Parathyroid adenoma (tissue), 2 donors: ENCODE measurements around the gene AFDN.
A peak's percentile ranks its signal among the peaks of the same experiment; 100 is the strongest.

Source experiments
- H2AFZ ChIP-seq: fragments of 300-600 bp; sonication (generic); one replicate; pipeline ENCODE4 v1.7.0; 2017; ENCODE audit warnings: antibody characterized with exemption, mild to moderate bottlenecking
- H3K27ac ChIP-seq: fragments of 300-600 bp; sonication (generic); one replicate; pipeline ENCODE4 v1.7.0; 2017
- H3K27me3 ChIP-seq: fragments of 300-600 bp; sonication (generic); one replicate; pipeline ENCODE4 v1.7.0; 2017; ENCODE audit warnings: low read length; ENCODE audit not compliant: control insufficient read depth, insufficient read depth
- H3K36me3 ChIP-seq: fragments of 300-600 bp; sonication (generic); one replicate; pipeline ENCODE4 v1.7.0; 2017; ENCODE audit warnings: low read length; ENCODE audit not compliant: control insufficient read depth, insufficient read depth
- H3K4me1 ChIP-seq: fragments of 300-600 bp; sonication (generic); one replicate; pipeline ENCODE4 v1.7.0; 2017; ENCODE audit warnings: control low read depth
- H3K4me2 ChIP-seq: fragments of 300-600 bp; sonication (generic); one replicate; pipeline ENCODE4 v1.7.0; 2017; ENCODE audit warnings: low read length
- H3K4me3 ChIP-seq: fragments of 300-600 bp; sonication (generic); one replicate; pipeline ENCODE4 v1.7.0; 2017; ENCODE audit warnings: low read depth, low read length
- H3K79me2 ChIP-seq: fragments of 300-600 bp; sonication (generic); one replicate; pipeline ENCODE4 v1.7.0; 2017; ENCODE audit warnings: control low read depth
- H3K9ac ChIP-seq: fragments of 300-600 bp; sonication (generic); one replicate; pipeline ENCODE4 v1.7.0; 2017; ENCODE audit warnings: mild to moderate bottlenecking
- H3K9me3 ChIP-seq: fragments of 300-600 bp; sonication (generic); one replicate; pipeline ENCODE4 v1.7.0; 2017; ENCODE audit warnings: low read length; ENCODE audit not compliant: control insufficient read depth
- TF ChIP-seq, protein P1 (sequence below): fragments of 300-600 bp; sonication (generic); IDR thresholded peaks from one replicate; pipeline ENCODE4 v1.7.0; 2017; ENCODE audit warnings: antibody characterized with exemption, mild to moderate bottlenecking
- donor health status: primary hyperparathyroidism.

Gene AFDN

DNA sequence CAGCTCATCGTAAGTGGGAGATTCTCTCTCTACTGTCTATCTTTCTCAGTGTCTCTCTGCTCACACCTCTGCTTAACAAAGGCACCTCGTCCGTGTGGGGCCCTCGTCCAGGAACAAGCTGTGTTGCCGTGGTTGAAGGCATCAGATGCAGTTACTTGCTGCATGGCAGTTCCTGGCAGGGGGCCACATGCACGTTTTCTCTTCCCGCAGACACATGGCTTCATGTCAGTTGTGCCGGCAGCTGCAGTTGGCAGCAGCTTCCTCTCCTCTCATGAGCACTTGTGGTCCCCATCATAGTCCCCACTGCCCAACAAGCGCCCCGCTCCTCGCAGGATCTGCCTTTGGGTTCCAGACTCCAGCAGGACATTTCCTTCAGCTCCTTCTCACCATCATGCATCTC is 7.1 kb upstream of the AFDN start:
- Histone ChIP-seq H3K36me3 (no peaks in the 10 kb centered on the region), H3K4me3 (no peak overlapping the region), H3K9ac (no peak overlapping the region), H3K27me3 (no peaks in the 10 kb centered on the region), H2AFZ (peak overlapping the region; percentile 9), H3K9me3 (no peaks in the 10 kb centered on the region), H3K4me2 (no peak overlapping the region), H3K79me2 (no peaks in the 10 kb centered on the region), H3K4me1 (no peaks in the 10 kb centered on the region), H3K27ac (no peak overlapping the region)
- TF ChIP-seq, protein P1, sequence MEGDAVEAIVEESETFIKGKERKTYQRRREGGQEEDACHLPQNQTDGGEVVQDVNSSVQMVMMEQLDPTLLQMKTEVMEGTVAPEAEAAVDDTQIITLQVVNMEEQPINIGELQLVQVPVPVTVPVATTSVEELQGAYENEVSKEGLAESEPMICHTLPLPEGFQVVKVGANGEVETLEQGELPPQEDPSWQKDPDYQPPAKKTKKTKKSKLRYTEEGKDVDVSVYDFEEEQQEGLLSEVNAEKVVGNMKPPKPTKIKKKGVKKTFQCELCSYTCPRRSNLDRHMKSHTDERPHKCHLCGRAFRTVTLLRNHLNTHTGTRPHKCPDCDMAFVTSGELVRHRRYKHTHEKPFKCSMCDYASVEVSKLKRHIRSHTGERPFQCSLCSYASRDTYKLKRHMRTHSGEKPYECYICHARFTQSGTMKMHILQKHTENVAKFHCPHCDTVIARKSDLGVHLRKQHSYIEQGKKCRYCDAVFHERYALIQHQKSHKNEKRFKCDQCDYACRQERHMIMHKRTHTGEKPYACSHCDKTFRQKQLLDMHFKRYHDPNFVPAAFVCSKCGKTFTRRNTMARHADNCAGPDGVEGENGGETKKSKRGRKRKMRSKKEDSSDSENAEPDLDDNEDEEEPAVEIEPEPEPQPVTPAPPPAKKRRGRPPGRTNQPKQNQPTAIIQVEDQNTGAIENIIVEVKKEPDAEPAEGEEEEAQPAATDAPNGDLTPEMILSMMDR, result no peak

DNA sequence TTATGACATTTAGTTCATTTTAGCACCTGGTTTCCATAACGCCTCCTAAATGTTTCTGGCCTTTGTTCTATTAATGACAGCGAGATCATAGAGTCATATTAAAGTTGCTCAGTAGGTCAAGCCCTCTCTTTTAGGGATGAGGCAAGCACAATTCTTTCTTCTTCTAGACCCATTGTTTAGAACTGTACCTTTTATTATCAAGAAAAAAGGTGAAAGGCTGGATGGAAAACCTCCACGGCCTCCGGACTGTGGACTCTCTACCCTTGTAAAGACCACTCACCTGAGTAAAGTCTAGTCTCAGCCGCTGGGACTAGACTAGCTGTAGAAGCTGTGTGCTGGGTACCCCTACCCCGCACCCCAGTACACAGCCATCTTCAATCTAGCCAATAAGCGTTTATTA is 6.0 kb upstream of the AFDN start:
- TF ChIP-seq, protein P1, result no peak
- H2AFZ ChIP-seq, result no peak overlapping the region
- H3K9me3 ChIP-seq, result no peaks in the 10 kb centered on the region
- H3K4me3 ChIP-seq, result no peak overlapping the region
- no peaks in the 10 kb centered on the region for H3K36me3 ChIP-seq
- no peaks in the 10 kb centered on the region for H3K27me3 ChIP-seq
- H3K27ac ChIP-seq, result no peak overlapping the region
- H3K79me2 ChIP-seq, result no peaks in the 10 kb centered on the region
- no peak overlapping the region for H3K9ac ChIP-seq
- no peaks in the 10 kb centered on the region for H3K4me1 ChIP-seq
- H3K4me2 ChIP-seq, result no peak overlapping the region

DNA sequence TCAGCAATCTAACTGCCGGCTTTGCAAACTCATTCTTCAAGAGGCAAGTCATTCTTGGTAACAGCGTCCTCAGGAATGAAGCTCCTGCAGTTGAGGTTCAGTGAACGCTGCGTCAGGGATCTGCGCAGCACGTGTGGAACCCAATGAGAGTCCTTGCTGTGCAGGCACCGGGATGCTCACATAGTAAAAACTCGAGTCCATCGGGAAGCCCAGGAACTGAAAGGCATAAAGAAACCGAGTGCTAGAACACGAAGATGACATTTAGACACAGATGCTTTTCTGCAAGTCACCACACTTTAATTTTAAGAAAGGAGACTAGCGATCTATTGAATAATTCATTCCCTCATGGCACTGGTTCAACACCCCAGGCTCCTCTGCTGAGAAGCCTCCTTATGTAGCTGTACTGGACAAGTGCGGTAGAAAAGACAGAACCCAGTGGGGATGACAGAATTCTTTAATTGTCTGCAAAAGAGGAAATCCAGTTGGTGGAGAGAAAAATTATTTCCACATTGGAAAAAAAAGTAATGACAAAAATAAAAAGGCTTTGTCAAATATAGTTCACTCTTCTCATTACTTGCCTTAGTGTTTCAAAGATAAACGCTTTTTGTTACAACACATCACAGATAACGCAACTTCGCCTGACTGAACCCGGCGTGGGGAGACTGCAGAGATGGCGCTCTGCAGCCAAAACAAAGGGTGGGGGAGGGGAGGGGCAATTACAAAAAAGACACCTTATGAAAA is 1.9 kb upstream of the AFDN start:
- Histone ChIP-seq H3K4me2 (peak overlapping the region; percentile 82), H3K27ac (peak overlapping the region; percentile 60), H3K27me3 (no peaks in the 10 kb centered on the region), H2AFZ (peak overlapping the region; percentile 86), H3K79me2 (peaks cover 5% of the 10 kb centered on the region), H3K4me1 (no peaks in the 10 kb centered on the region), H3K36me3 (no peaks in the 10 kb centered on the region), H3K9me3 (no peaks in the 10 kb centered on the region), H3K4me3 (no peak overlapping the region), H3K9ac (no peak overlapping the region)
- TF ChIP-seq, protein P1, result no peak

DNA sequence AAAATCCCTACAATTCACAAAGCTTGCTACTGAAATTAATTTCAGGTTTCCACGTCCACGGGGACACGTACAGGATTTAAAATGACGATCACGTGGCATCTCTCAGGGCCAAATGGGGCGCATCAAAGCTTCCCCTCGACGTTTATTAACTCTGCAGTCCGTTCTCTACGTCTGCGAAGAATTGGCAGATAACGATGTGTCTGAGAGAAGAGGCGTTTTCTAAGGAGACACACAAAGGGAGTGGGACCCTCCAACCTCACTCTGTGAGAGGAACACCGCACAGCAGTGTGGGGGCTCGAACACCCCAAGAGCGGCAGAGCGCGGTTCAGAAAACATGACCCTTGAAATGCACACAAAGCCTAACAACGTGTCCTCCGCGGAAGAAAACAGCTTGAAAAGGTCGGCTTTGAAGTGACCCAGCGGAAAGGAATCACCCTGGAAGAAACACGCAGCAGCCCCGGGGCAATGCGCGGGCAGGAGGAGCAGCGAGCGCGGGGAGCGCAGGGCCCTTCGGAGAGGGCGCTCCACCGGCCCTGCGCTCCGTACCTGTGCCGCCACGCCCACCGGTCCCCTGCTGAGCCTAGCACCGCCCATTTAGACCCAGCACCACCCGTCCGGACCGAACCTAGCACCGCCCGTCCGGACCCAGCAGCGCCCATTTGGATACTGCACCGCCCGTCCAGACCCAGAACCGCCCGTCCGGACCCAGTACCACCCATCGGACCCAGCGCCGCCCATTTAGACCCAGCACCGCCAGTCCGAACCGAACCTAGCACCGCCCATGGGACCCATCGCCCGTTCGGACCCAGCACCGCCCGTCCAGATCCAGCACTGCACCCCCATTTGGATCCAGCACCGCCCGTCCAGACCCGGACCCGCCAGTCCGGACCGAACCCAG is 1.1 kb upstream of the AFDN start:
- H3K9me3 ChIP-seq, result no peaks in the 10 kb centered on the region
- no peak overlapping the region for H3K9ac ChIP-seq
- H3K79me2 ChIP-seq, result peaks cover 14% of the 10 kb centered on the region
- H3K4me1 ChIP-seq, result peaks cover 3% of the 10 kb centered on the region
- H2AFZ ChIP-seq, result peak overlapping the region; percentile 86
- TF ChIP-seq, protein P1, result no peak
- H3K27ac ChIP-seq, result peak overlapping the region; percentile 60
- peak overlapping the region; percentile 64 for H3K4me3 ChIP-seq
- no peaks in the 10 kb centered on the region for H3K27me3 ChIP-seq
- H3K4me2 ChIP-seq, result peak overlapping the region; percentile 82
- H3K36me3 ChIP-seq, result no peaks in the 10 kb centered on the region
